GM23248 (cell line): ENCODE results near the gene NGDN.

Source experiments
- EZH2 ChIP-seq: fragments of 200-600 bp; sonication (generic); IDR thresholded peaks from 2 replicates; pipeline ENCODE4 v1.6.1; 2018; ENCODE audit warnings: antibody characterized with exemption, mild to moderate bottlenecking; ENCODE audit not compliant: insufficient read depth, poor library complexity, severe bottlenecking
- EZH2phosphoT487 ChIP-seq: fragments of 200-600 bp; sonication (generic); IDR thresholded peaks from 2 replicates; pipeline ENCODE4 v1.6.1; 2018; ENCODE audit warnings: antibody characterized with exemption, moderate library complexity, mild to moderate bottlenecking, low read depth; ENCODE audit not compliant: insufficient read depth

DNA sequence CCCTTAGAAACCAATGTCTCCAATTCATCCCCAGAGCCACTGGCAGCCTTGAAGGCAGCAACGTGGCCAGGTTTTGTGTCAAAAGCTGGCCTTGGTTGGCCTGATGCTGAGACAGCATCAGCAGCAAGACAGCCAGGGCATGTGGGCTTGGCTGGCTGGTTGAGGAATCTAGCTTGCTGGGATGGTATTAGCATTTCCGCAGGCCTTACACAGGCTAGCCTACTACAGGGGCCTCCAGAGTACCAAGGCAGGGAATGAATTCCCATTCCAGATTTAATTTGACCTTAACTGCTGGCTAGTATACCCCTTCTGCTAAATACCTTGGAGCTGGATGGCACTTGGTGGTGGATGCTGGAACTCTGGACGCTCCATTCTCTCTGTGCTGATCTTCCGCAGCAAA, 15.8 kb downstream of the NGDN start:
- no peak for TF ChIP-seq EZH2
- no peak for TF ChIP-seq EZH2phosphoT487
